Caki2 (cell line): ENCODE measurements around the gene CTNNA3. TPM values are rescaled to one million over a fixed set of nuclear protein-coding genes. Genes with fewer than 3 reads are reported as not detected.
A peak's percentile ranks its signal among the peaks of the same experiment; 100 is the strongest.
"Not testable (repeated sequence)": the region's sequence is repeated elsewhere in the genome, so short reads cannot be mapped to it uniquely, and the experiment has no call there.

Source experiments
- DNase-seq: peaks from one replicate; pipeline ENCODE4 v3.0.0-alpha.2; 2015; ENCODE audit warnings: low read depth
- in situ Hi-C: cut with HindIII; loops from 2 replicates; pipeline ENCODE4 v1.10.0; 2016; ENCODE audit warnings: low sequenced_read_pairs, low pct_unique_long_range_greater_than_20kb, mixed read lengths
- total RNA-seq: library from RNA; depleted of rRNA; stranded (reverse); fragments of >200 nt; shearing (Covaris generic); gene quantifications from 2 replicates; pipeline ENCODE4 v1.2.3, GENCODE V29; 2014; ENCODE audit warnings: low replicate concordance

Gene CTNNA3
- total RNA-seq, 1 experiment from 2014 or later, result not detected

GRCh38 chr10:67230680-67231500, 465.1 kb downstream of the CTNNA3 start:
- DNase-seq, in situ Hi-C loops: not testable (repeated sequence)

GRCh38 chr10:67225226-67225625, 470.8 kb downstream of the CTNNA3 start:
- no peak for DNase-seq
- in situ Hi-C loops, result no loop called here

GRCh38 chr10:67224553-67224952, 471.4 kb downstream of the CTNNA3 start:
- in situ Hi-C loops, result no loop called here

DNA sequence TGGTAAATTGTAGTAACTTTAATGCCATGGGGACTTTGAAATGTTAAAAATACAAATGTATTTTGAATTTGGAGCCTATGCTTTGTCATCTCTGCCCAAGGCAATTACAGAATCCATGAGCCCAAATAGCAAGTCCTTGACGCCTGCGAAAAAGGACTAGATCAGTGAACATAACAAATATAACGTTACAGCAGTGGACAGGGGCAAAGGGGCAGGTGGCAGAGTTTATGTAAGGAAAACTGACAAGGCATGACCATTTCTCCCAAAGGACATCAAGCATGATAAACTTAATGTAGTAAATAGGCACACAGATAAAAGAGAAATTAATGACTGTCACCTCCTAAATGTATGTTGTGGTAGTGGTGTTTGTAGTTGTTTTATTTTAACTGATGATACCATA, 473.1 kb downstream of the CTNNA3 start:
- in situ Hi-C loops, result no loop called here
- DNase-seq, result no peak

More at GRCh38 chr10:67224553-67224952, 471.4 kb downstream of the CTNNA3 start:
- no peak for DNase-seq

GRCh38 chr10:67221939-67222494, 474.0 kb downstream of the CTNNA3 start:
- in situ Hi-C loops, result no loop called here
- DNase-seq, result no peak

- in situ Hi-C loops, result no loop called here
- DNase-seq, result no peak
Measured at GRCh38 chr10:67211680-67212079, 484.3 kb downstream of the CTNNA3 start.

GRCh38 chr10:67207923-67208322, 488.1 kb downstream of the CTNNA3 start:
- DNase-seq, in situ Hi-C loops: not testable (repeated sequence)

DNA sequence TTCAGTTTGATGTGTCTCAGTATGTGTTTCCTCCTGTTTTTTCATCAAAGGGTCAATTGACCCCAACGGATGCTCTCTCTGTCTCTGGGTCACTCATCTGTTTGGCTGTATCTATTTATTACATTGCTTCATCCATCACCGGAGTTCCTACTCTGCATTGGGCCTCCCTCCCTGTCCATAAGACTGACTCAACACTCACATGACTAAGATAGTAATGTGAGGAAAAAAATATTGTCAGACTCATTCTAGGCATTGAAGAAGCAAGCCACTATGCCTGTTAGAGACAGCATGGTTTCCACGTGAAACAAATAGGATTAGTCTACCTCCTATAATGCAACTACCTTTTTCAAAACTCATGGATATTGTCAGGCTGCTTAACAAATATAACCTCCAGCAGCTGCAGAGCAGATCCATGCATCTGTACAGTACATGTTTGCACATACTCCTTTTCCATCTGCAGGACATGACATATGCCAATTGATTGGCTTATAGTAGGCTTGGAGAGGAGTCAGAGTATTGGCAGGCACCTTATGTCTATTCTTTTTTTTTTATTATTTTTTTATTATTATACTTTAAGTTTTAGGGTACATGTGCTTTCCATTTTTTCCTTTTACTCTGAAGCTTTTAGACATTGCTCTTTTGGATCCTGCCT, 495.0 kb downstream of the CTNNA3 start:
- DNase-seq, result no peak
- in situ Hi-C loops, result no loop called here

DNA sequence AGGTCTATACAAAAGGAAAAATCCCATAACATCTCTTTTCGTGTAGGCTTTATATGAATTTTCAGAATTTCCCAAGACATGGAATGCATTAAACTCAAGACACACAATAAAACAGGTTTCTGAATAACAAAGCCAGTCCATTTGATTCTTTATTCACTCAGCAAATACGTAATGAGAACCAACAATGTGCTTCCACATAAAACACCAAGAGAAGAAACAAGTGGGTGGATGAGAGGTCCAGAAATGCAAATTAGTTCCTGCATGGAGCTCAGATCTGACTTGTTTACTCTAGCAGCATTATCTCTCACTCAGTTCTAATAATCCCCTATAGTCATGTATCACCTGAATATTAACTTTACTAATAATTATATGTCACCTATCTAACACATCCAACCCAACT, 520.6 kb downstream of the CTNNA3 start:
- no peak for DNase-seq
- in situ Hi-C loops, result no loop called here

GRCh38 chr10:67173787-67174186, 522.2 kb downstream of the CTNNA3 start:
- in situ Hi-C loops, result no loop called here
- DNase-seq, result no peak

GRCh38 chr10:67171970-67172369, 524.0 kb downstream of the CTNNA3 start:
- in situ Hi-C loops, result no loop called here
- DNase-seq, result no peak

DNA sequence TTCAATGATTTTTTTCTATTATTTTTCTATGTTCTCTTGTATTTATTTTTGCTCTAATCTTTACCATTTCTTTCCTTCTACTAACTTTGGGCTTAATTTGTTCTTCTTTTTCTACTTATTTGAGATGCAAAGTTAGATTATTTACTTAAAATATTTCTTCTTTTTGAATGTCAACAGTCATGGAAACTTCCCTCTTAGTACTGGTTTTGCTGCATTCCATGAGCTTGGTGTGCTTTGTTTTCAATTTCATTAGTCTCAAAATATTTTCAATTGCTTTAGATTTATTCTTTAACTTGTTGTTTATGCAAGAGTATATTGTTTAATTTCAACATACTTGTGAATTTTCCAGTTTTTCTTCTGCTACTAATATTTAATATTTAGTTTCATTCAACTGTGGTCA, 539.8 kb downstream of the CTNNA3 start:
- in situ Hi-C loops, result no loop called here
- DNase-seq, result no peak

DNA sequence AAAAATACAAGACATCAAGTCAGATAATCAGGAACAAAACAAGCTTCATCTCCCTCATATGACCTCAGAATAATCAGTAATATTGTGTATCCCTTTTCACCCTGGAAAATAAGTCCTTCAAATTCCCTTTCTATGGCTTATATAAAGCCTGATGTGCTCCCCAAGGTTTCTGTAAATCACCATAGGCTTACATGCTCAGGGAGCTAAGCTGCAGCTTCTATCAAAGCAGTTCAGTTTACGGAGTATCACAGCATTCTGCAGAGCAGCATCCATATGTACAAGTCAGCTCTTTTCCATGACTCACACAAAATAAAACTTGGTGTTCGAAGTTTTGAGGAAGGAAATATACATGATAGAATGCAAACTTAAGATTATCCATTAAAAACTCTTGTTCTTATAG, 544.5 kb downstream of the CTNNA3 start:
- in situ Hi-C loops, result no loop called here

GRCh38 chr10:67144530-67144929, 551.5 kb downstream of the CTNNA3 start:
- in situ Hi-C loops, result no loop called here
- DNase-seq, result no peak

More for the DNA sequence above, 544.5 kb downstream of the CTNNA3 start:
- no peak for DNase-seq

DNA sequence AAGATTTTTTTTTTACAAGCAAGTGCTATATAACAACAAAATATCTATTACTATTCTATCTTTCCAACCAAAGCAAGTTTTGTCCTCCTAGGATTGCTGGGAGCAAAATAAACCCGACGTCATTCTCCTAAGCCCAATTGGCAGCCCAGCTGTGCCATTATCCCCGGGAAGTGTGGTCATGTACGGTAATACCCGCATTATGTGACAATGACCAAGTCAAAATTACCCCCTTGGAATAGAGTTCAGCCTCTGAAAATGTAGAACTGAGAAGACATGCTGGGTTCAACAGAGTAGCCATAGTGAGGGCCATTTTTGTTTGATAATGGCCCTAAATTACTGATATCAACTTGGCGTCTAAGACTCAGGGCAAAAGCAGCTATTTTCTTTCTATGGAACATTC, 554.7 kb downstream of the CTNNA3 start:
- in situ Hi-C loops, result no loop called here
- no peak for DNase-seq

- DNase-seq, result no peak
- in situ Hi-C loops, result no loop called here
Measured at GRCh38 chr10:67140641-67141040, 555.4 kb downstream of the CTNNA3 start.

- in situ Hi-C loops, result no loop called here
- DNase-seq, result no peak
Measured at GRCh38 chr10:67127441-67127840, 568.6 kb downstream of the CTNNA3 start.

DNA sequence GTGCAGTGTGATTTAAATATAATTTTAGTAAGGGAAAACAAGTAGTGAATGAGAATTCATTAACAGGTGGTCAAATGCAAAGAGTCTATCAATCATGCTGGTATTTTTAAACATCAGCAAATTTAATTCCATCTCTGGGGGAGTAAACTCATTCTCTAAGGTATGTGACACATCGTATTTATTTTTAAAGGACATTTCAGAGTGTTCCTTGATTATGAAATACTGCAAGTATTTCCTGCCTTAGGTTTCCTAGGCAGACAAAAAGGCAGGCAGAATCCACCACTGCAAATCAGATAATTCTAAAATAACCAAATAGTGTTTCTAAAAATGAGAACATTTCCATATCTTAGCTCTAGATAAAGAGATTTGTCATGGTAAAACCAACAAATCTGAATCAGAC, 576.3 kb downstream of the CTNNA3 start:
- in situ Hi-C loops, result no loop called here
- DNase-seq, result no peak

- peak; percentile 10 for DNase-seq
- in situ Hi-C loops, result no loop called here
Measured at GRCh38 chr10:67115972-67116371, 580.0 kb downstream of the CTNNA3 start.
